Keratinocyte (primary cell): ENCODE results near the gene LYPD1.

Experiments
- CTCF ChIP-seq, 3 experiments: IDR thresholded peaks in 1 of 3; conservative IDR thresholded peaks in 1 of 3; optimal IDR thresholded peaks in 1 of 3; 2 replicates in 2 of 3; 3 replicates in 1 of 3; pipeline versions ENCODE3 to v1.5.1; 2011; ENCODE audit warnings: low read length in 3 of 3, mild to moderate bottlenecking in 3 of 3, moderate library complexity in 2 of 3, control low read depth in 1 of 3, inconsistent platforms in 1 of 3; ENCODE audit not compliant: insufficient read depth in 2 of 3; ENCODE audit errors: extremely low read depth in 1 of 3
- EZH2 ChIP-seq: IDR thresholded peaks from one replicate; pipeline ENCODE4 v1.6.1; 2012; ENCODE audit warnings: inconsistent platforms, mild to moderate bottlenecking, low read length, moderate library complexity

GRCh38 chr2:132642415-132642814, 27.6 kb downstream of the LYPD1 start:
- TF ChIP-seq CTCF (optimal IDR thresholded peaks at IDR 0.05 in 1 of 3, IDR thresholded peaks at IDR 0.05 in 1 of 3, conservative IDR thresholded peaks at IDR 0.05 in 1 of 3; ENCODE audit: extremely low read depth in 1 of 3, insufficient read depth in 2 of 3, low read length in 3 of 3) (no peak), EZH2 (no peak)
